ENCODE data around the gene TENM3. TPM values are rescaled to one million over a fixed set of nuclear protein-coding genes. Genes with fewer than 3 reads are reported as not detected.

The TENM3 gene
- total RNA-seq, 4 donors from 2014 or later, result 3.4 to 9.8 (median 6.9) TPM

DNA sequence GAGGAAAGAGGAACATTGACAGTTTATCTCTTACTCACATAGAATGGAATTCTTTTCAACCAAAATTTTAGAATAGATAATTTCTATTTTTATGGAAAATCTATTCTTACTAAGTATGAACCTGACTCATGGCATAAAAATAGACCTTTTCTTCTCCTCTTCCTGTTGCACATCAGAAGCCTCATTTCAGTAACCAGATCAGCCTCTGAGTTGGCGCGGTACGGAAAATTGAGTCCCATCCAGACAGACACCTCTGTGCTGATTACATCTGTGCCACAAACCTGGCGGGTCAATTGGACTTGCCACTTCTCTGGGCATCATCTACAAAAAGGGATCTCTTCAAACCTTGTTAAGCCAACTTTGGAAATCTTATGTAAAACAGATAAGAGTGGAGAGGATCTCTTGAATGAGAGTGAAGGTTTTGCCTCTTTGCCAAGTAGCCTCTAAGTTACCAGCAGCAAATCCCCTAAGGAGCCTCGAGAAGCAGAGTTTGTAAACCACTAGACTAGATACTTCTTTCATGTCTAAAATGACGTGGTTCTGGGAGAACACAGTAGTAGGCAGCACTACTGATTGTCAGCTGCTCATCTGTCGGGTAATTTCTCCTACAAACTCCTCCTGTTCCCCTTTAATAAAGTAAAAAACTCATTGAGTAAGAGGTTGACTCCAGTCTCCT, 37.4 kb downstream of the TENM3 start:
- TF ChIP-seq, protein P1, sequence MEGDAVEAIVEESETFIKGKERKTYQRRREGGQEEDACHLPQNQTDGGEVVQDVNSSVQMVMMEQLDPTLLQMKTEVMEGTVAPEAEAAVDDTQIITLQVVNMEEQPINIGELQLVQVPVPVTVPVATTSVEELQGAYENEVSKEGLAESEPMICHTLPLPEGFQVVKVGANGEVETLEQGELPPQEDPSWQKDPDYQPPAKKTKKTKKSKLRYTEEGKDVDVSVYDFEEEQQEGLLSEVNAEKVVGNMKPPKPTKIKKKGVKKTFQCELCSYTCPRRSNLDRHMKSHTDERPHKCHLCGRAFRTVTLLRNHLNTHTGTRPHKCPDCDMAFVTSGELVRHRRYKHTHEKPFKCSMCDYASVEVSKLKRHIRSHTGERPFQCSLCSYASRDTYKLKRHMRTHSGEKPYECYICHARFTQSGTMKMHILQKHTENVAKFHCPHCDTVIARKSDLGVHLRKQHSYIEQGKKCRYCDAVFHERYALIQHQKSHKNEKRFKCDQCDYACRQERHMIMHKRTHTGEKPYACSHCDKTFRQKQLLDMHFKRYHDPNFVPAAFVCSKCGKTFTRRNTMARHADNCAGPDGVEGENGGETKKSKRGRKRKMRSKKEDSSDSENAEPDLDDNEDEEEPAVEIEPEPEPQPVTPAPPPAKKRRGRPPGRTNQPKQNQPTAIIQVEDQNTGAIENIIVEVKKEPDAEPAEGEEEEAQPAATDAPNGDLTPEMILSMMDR (IDR thresholded peaks at IDR 0.05), result no peak
- no peak for TF ChIP-seq POLR2A (IDR thresholded peaks at IDR 0.05)
- TF ChIP-seq POLR2AphosphoS5 (IDR thresholded peaks at IDR 0.05), result no peak
- no peak for TF ChIP-seq EP300 (IDR thresholded peaks at IDR 0.05; ENCODE audit: low read depth)
- whole genome bisulfite sequencing, 2 donors (ENCODE audit: low coverage in 1 of 2), result 75% methylated on average over 7 of the region's 7 CpGs
- Histone ChIP-seq H3K4me1 (no peaks in the 10 kb centered on the region), H3K27me3 (no peaks in the 10 kb centered on the region), H3K36me3 (no peaks in the 10 kb centered on the region), H3K9me3 (no peaks in the 10 kb centered on the region), H3K27ac (no peak overlapping the region), H3K4me3 (no peak overlapping the region)
- in situ Hi-C loops (cut with MboI; ENCODE audit: low pct_ligation_motif_present in 1 of 4, low pct_unique_long_range_greater_than_20kb in 1 of 4, low sequenced_read_pairs in 3 of 4), result no loop called here
- intact Hi-C loops (cut with DNase I; ENCODE audit: low total_unique reads), result no loop called here
- DNase-seq, result no peak

DNA sequence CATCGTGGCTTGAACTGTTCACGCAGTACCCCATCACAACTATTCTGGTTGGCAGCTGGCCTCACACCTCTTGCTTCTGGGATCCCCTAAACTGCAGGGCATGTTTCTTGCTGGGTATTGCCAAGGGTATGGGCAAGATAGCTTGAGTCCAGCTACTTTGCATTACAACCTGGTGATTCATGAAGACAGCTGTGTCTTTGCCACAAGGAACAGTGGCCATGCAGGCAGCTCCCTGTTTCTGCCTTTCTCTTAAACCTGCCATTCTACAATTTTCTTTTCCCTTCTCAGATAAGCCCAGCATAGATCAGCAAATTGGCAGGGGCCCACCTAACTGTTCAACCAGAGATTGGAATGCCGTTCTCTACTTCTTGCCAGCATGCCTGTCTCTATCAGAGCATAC, 42.8 kb downstream of the TENM3 start:
- intact Hi-C loops (cut with DNase I; ENCODE audit: low total_unique reads) (no loop called here), in situ Hi-C loops (cut with MboI; ENCODE audit: low pct_ligation_motif_present in 1 of 4, low pct_unique_long_range_greater_than_20kb in 1 of 4, low sequenced_read_pairs in 3 of 4) (no loop called here)
- no peak overlapping the region for H3K27ac ChIP-seq
- H3K4me3 ChIP-seq, result no peak overlapping the region
- 80 to 82% methylated on average over 1 to 3 of the region's 3 CpGs for WGBS, 2 donors (ENCODE audit: low coverage in 1 of 2)
- H3K9me3 ChIP-seq, result no peaks in the 10 kb centered on the region
- H3K27me3 ChIP-seq, result no peaks in the 10 kb centered on the region
- no peaks in the 10 kb centered on the region for H3K4me1 ChIP-seq
- DNase-seq, result no peak
- TF ChIP-seq POLR2AphosphoS5 (IDR thresholded peaks at IDR 0.05), result no peak
- TF ChIP-seq, protein P1 (IDR thresholded peaks at IDR 0.05), result no peak
- TF ChIP-seq POLR2A (IDR thresholded peaks at IDR 0.05), result no peak
- TF ChIP-seq EP300 (IDR thresholded peaks at IDR 0.05; ENCODE audit: low read depth), result no peak
- no peaks in the 10 kb centered on the region for H3K36me3 ChIP-seq

DNA sequence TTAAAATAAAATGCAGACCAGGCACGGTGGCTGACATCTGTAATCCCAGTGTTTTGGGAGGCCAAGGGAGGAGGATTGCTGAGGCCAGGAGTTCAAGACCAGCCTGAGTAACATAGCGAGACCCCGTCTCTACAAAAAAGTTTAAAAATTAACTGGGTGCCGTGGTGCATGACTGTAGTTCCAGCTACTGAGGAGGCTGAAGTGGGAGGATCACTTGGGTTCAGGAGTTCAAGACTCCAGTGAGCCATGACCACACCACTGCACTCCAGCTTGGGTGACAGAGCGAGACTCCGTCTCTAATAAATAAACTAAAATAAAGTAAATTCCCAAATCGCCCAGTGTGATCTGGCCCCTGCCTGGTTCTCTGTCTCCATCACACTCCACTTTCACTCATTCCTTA, 43.7 kb downstream of the TENM3 start:
- intact Hi-C loops (cut with DNase I; ENCODE audit: low total_unique reads) (no loop called here), in situ Hi-C loops (cut with MboI; ENCODE audit: low pct_ligation_motif_present in 1 of 4, low pct_unique_long_range_greater_than_20kb in 1 of 4, low sequenced_read_pairs in 3 of 4) (no loop called here)
- Histone ChIP-seq H3K27me3 (no peaks in the 10 kb centered on the region), H3K9me3 (no peaks in the 10 kb centered on the region), H3K27ac (no peak overlapping the region), H3K4me3 (no peak overlapping the region), H3K4me1 (no peaks in the 10 kb centered on the region), H3K36me3 (no peaks in the 10 kb centered on the region)
- no peak for TF ChIP-seq EP300 (IDR thresholded peaks at IDR 0.05; ENCODE audit: low read depth)
- no peak for TF ChIP-seq POLR2A (IDR thresholded peaks at IDR 0.05)
- TF ChIP-seq, protein P1 (IDR thresholded peaks at IDR 0.05), result no peak
- TF ChIP-seq POLR2AphosphoS5 (IDR thresholded peaks at IDR 0.05), result no peak
- 87 to 90% methylated on average over 3 to 7 of the region's 7 CpGs for WGBS, 2 donors (ENCODE audit: low coverage in 1 of 2)
- no peak for DNase-seq

DNA sequence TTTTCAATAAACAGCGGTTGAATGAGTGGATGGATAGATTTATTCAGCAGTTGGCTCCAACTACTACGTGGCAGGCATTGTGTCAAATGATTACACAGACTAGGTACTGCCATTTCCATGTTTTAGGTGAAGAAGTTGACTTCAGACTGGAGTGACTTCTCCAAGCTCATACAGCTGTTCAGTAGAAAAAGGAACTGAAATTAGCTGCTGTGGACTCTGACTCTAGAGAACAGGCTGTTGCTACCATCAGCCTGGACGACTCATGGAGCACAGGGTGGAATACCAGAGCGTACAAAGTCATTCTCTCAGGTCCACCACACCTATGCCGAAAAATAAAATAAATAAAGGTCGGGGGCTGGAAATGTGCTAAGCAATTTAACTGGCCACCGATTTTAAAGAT, 45.3 kb downstream of the TENM3 start:
- intact Hi-C loops (cut with DNase I; ENCODE audit: low total_unique reads), result no loop called here
- in situ Hi-C loops (cut with MboI; ENCODE audit: low pct_ligation_motif_present in 1 of 4, low pct_unique_long_range_greater_than_20kb in 1 of 4, low sequenced_read_pairs in 3 of 4), result no loop called here
- WGBS, 2 donors (ENCODE audit: low coverage in 1 of 2), result 80 to 81% methylated on average over 6 to 7 of the region's 7 CpGs

More for the DNA sequence above, 45.3 kb downstream of the TENM3 start:
- Histone ChIP-seq H3K9me3 (no peaks in the 10 kb centered on the region), H3K36me3 (no peaks in the 10 kb centered on the region), H3K27ac (no peak overlapping the region), H3K4me1 (no peaks in the 10 kb centered on the region), H3K4me3 (no peak overlapping the region), H3K27me3 (no peaks in the 10 kb centered on the region)
- TF ChIP-seq, protein P1 (IDR thresholded peaks at IDR 0.05), result no peak
- no peak for TF ChIP-seq POLR2A (IDR thresholded peaks at IDR 0.05)
- no peak for TF ChIP-seq EP300 (IDR thresholded peaks at IDR 0.05; ENCODE audit: low read depth)
- TF ChIP-seq POLR2AphosphoS5 (IDR thresholded peaks at IDR 0.05), result no peak
- no peak for DNase-seq
